Chondrocyte (in vitro differentiated cells): ENCODE measurements around the gene DENND2A. TPM values are rescaled to one million over a fixed set of nuclear protein-coding genes. Genes with fewer than 3 reads are reported as not detected.
A peak's percentile ranks its signal among the peaks of the same experiment; 100 is the strongest.

Source experiments
- DNase-seq: peaks from one replicate; pipeline ENCODE4 v3.0.0; 2021; ENCODE audit warnings: mixed read lengths, low spot score
- H3K27ac Mint-ChIP-seq: one replicate; pipeline ENCODE4 v1.8.0; 2021; ENCODE audit warnings: mild to moderate bottlenecking, moderate library complexity, mixed read lengths; ENCODE audit not compliant: unreplicated experiment
- H3K27me3 Mint-ChIP-seq: 2 replicates; pipeline ENCODE4 v1.8.0; 2021; ENCODE audit warnings: low read depth, mixed read lengths
- H3K36me3 Mint-ChIP-seq: 2 replicates; pipeline ENCODE4 v1.8.0; 2021; ENCODE audit warnings: low read depth, mixed read lengths
- H3K4me1 Mint-ChIP-seq: 2 replicates; pipeline ENCODE4 v1.8.0; 2021; ENCODE audit warnings: low read depth, mild to moderate bottlenecking, mixed read lengths
- H3K4me3 Mint-ChIP-seq: one replicate; pipeline ENCODE4 v1.8.0; 2021; ENCODE audit warnings: mild to moderate bottlenecking, moderate library complexity, mixed read lengths; ENCODE audit not compliant: unreplicated experiment
- H3K9me3 Mint-ChIP-seq: 2 replicates; pipeline ENCODE4 v1.8.0; 2021; ENCODE audit warnings: low read depth, mixed read lengths
- total RNA-seq: library from RNA; stranded (reverse); gene quantifications from 3 replicates; pipeline ENCODE4 v1.2.1, GENCODE V29; 2021
- TF ChIP-seq, protein P1 (sequence below): fragments of 200-600 bp; sonication (generic); IDR thresholded peaks from 2 replicates; pipeline ENCODE4 v1.5.0; 2021; ENCODE audit warnings: antibody characterized with exemption, mild to moderate bottlenecking, moderate library complexity

DENND2A gene
- total RNA-seq, 1 donor from 2014 or later, result 16.0 TPM

DNA sequence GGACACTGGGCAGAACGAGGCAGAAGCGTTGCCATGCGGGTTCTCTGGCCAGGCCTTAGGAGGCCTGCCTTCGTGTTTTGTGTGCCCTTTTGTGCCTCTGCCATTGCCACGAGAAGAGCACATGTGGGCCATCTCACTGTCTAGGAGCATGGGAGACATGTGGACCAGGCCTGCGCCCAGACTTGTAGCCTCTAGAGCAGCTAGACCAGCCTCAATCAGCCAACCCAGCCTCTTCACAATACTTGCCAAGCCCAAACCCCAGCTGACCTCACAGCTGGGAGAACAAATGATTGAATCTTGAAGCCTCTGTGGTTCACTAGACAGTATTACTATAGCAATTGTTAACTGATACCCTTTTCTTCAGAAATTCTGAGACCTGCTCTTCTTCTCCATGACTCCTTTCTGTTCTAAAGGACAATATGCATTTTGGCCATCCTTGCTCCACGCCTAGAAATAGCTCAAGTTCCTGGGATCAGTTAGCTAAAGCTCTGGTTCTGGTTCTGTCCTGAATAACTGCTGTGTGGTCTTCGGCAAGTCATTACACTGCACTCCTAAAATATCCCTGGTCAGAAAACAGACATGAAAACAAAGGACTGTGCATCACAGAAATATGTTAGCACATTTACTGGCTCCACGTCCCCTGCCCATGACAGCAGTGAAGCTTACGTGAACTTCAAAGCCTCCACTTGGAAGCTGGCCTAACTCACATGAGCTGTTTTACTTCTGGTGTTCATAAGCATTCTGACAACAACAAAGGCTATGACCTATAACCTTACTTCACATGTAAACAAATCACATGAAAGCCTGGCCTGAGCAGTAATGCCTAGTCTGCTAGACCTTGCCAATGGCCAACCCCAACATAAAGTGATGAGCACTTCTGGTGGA lies 89.0 kb downstream of the DENND2A start:
- TF ChIP-seq, protein P1, sequence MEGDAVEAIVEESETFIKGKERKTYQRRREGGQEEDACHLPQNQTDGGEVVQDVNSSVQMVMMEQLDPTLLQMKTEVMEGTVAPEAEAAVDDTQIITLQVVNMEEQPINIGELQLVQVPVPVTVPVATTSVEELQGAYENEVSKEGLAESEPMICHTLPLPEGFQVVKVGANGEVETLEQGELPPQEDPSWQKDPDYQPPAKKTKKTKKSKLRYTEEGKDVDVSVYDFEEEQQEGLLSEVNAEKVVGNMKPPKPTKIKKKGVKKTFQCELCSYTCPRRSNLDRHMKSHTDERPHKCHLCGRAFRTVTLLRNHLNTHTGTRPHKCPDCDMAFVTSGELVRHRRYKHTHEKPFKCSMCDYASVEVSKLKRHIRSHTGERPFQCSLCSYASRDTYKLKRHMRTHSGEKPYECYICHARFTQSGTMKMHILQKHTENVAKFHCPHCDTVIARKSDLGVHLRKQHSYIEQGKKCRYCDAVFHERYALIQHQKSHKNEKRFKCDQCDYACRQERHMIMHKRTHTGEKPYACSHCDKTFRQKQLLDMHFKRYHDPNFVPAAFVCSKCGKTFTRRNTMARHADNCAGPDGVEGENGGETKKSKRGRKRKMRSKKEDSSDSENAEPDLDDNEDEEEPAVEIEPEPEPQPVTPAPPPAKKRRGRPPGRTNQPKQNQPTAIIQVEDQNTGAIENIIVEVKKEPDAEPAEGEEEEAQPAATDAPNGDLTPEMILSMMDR, result no peak
- no peak overlapping the region for H3K4me3 Mint-ChIP-seq
- peaks cover 6% of the 10 kb centered on the region for H3K36me3 Mint-ChIP-seq
- no peaks in the 10 kb centered on the region for H3K27me3 Mint-ChIP-seq
- no peaks in the 10 kb centered on the region for H3K4me1 Mint-ChIP-seq
- no peak for DNase-seq
- no peaks in the 10 kb centered on the region for H3K9me3 Mint-ChIP-seq
- no peak overlapping the region for H3K27ac Mint-ChIP-seq

DNA sequence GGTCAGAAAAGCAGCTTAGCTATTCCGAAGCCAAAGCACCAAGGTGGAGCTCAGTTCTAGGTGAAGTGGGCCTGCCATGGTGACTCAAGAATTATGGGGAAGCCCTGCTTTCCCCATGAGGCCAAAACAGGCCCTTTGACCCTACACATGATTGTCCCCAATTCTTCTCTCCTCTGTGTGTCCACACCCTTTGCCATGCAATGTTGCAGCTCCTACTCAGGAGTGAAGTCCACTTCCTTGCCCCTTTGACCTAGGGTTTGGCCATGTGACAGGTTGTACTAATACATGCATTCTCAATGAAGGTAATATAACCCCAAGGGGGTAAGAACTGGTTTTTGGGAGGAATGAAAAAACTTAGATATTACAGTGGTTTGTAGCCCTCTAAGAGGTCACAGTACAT lies 93.7 kb downstream of the DENND2A start:
- no peak for DNase-seq
- H3K4me1 Mint-ChIP-seq, result peaks cover 12% of the 10 kb centered on the region
- TF ChIP-seq, protein P1, result no peak

DNA sequence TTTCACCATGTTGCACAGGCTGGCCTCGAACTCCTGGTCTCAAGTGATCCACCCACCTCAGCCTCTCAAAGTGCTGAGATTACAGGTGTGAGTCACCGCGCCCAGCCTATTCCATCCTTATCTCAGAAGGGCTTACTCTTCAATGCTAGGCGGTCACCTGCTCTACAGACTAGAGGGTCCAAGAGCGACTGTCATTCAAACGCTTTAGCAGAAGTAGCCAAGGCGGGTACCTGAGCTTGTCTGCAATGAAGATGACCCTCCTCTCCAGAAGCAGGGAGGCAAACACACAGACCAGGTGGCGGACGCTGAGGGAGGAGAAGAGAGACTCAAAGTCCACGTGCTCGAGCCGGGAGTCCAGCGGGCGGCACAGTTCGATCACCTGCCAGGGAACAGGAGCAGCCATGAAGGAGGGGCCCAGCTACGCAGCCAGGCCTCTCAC lies 96.2 kb downstream of the DENND2A start:
- Mint-ChIP-seq H3K36me3 (peaks cover 8% of the 10 kb centered on the region), H3K4me1 (peaks cover 28% of the 10 kb centered on the region), H3K27ac (no peak overlapping the region), H3K9me3 (no peaks in the 10 kb centered on the region), H3K27me3 (no peaks in the 10 kb centered on the region), H3K4me3 (no peak overlapping the region)
- no peak for DNase-seq
- TF ChIP-seq, protein P1, result no peak

More for the DNA sequence above, 93.7 kb downstream of the DENND2A start:
- Mint-ChIP-seq H3K36me3 (peaks cover 6% of the 10 kb centered on the region), H3K27ac (no peak overlapping the region), H3K9me3 (no peaks in the 10 kb centered on the region), H3K27me3 (no peaks in the 10 kb centered on the region), H3K4me3 (no peak overlapping the region)

DNA sequence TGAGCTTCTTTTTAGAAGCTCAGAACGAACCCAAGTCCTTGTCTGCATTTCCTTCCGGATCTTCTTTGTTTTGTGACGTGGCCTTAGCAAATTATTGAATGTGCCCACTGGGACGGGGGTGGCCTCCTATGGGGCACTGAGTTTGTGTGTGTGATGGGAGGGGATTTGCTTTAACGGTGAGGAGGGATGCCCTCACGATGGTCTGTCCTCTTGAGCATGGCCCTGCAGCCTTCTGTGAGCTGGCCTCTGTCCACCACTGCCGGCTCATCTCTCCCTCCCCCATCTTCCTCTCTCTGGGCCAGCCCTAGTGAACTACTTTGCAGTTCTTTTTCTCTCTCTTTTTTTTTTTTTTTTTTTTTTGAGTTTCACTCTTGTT lies 98.4 kb downstream of the DENND2A start:
- Mint-ChIP-seq H3K4me1 (peaks cover 36% of the 10 kb centered on the region), H3K4me3 (peak overlapping the region; percentile 64), H3K27ac (peak overlapping the region; percentile 98), H3K27me3 (no peaks in the 10 kb centered on the region), H3K36me3 (peaks cover 8% of the 10 kb centered on the region), H3K9me3 (no peaks in the 10 kb centered on the region)
- TF ChIP-seq, protein P1, result no peak
- no peak for DNase-seq

DNA sequence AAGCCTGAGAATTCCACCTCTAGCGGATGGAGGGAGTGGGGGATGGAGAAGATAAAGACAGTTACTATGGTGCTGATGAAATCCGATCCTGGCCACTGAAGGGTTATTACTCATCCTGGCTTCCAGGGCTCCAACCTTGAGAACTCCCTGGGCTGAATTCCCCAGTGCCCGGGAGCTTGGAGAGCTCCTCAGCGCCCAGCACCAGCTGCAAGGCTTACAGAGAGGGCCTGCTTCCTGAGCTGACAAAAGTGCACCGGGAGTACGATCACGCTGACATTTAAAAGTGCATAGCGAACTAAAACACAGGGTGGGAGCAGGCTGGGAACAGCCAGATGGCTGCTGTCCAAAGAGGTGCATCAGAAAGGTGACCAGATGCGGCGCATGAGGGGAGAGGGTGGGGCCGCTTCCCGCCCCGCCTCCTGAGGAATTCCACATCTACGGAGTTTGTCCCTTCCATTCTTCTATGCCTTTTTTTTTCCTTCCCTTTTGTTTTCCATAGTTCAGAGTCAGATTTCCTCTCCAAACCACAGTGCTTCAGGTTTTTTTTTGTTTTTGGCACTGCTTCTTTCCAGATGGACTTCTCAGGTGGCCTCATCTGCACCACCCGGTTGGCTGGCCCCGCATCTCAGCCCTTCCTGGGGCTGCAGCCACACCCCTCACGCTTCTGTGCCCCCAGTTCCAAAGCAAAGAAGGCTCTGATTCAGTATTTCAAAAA lies 98.9 kb downstream of the DENND2A start:
- Mint-ChIP-seq H3K27ac (peak overlapping the region; percentile 98), H3K36me3 (peaks cover 8% of the 10 kb centered on the region), H3K4me1 (peaks cover 36% of the 10 kb centered on the region), H3K27me3 (no peaks in the 10 kb centered on the region), H3K4me3 (peak overlapping the region; percentile 64), H3K9me3 (no peaks in the 10 kb centered on the region)
- no peak for DNase-seq
- TF ChIP-seq, protein P1, result no peak
